NK-92 (cell line): Measurements from ENCODE around the gene RPRD1A.
"Not testable (repeated sequence)": the region's sequence is repeated elsewhere in the genome, so short reads cannot be mapped to it uniquely, and the experiment has no call there.

Experiments used
- DNase-seq: peaks from one replicate; lab custom pipeline; 2025; ENCODE audit not compliant: unreplicated experiment; lab: John Stamatoyannopoulos, UW

Gene RPRD1A, protein sequence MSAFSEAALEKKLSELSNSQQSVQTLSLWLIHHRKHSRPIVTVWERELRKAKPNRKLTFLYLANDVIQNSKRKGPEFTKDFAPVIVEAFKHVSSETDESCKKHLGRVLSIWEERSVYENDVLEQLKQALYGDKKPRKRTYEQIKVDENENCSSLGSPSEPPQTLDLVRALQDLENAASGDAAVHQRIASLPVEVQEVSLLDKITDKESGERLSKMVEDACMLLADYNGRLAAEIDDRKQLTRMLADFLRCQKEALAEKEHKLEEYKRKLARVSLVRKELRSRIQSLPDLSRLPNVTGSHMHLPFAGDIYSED

DNA sequence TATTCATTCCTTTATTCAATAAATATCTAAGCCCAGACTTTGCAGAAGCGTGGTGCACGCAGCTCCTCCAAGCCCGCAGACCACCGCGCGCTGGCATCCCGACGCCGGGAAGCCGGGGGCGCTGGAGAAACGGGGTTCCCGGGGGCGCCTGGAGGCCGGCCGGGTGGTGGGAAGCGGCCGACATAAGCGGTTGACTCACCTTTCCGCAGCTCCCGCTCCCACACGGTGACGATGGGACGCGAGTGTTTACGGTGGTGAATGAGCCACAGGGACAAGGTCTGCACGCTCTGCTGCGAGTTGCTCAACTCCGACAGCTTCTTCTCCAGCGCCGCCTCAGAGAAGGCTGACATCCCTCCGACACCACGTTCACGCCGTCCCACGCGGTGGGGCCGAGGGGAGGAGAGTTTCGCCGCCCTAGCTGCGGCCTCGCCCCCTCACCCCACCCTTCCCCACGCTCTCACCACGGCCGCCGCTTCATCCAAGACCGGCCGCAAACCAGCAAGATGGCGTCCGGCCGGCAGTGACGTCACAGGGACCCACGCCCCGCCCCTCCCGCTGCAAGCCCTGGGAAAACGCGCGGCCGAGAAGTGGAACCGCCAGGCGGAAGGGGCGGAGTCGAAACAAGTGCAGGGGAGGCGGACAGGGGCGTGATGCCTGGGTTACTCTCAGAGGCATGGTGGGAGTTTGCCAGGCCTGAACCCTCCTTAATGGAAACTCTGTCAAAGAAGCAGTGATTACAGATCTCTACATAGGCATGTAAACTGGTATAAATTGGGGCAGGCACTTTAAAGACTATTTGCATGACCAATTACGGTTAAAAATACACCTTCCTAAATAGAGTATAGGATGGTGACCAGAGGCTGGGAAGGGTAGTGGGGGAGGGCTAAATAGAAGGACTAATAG lies at the start of gene RPRD1A:
RPRD1A (minus strand) TSS at position 505 of the 903 bp plus-strand sequence; CDS start at position 350, 155 bp downstream.
- peak; percentile 70 for DNase-seq

DNA sequence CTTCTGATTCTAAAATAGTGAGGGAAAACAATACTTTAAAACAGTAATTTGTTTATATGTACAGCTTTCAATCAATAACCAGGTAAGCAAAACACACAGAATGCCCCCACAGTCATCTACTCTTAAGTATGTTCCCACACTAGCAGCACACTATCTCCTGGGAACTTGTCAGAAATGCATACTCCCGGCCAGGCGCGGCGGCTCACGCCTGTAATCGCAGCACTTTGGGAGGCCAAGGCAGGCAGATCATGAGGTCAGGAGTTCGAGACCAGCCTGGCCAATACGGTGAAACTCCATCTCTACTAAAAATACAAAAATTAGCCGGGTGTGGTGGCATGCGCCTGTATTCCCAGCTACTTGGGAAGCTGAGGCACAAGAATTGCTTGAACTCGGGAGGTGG lies 49.4 kb upstream of the RPRD1A start:
- DNase-seq: not testable (repeated sequence)

DNA sequence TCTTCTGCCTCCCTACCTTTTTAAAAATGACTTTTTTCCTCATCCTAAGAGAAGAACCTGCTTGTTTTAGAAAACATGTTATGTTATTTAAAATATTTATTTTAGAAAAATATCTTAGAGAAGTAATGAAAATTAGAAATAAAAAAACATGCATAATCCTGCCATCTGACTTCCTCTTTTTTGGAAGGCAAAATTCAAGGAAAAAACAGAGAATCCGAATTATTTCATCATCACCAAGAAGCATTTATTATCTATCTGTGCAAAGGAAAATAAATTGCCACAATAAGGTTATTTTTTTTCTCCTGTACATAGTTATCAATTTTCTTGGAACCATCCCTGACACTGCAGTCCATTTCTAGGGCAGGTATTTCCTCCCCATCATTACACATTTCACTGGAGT lies 47.4 kb upstream of the RPRD1A start:
- no peak for DNase-seq

DNA sequence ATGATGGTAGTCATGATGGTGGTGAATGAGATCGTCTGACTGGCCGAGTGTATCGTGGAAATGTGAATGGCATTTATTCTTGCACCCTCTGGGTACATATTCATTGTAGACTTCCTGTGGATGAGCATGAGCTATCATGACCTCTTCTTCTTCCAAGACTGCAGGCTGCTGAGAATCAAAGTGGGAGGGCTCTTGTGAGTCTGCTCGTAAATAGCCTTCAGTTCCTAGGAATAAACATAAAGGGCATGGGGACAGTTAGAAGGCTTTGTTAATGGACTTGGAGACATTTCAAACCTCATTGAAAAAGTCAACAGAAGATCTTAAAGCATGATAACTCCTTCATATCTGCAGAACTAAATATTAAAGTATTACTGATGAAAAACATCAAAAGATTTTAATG lies 46.9 kb upstream of the RPRD1A start:
- no peak for DNase-seq

DNA sequence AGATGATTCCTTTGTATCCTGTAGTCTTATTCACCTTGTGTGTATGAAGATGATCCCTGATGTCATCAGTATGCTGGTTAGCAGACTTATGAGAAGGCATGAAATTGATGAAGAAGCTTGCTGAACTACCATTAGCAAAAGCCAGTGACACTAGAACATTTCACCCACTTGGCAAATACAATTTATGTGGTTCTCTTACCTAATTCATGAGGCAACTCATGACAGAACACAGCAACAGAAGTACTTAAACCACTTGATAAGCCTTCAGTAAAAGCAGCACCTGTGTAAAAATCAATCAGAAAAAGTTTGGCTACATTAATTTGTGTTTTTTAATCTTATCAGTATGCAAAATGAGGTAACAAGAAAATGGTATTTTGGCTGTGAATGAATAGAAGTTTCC lies 44.9 kb upstream of the RPRD1A start:
- no peak for DNase-seq

DNA sequence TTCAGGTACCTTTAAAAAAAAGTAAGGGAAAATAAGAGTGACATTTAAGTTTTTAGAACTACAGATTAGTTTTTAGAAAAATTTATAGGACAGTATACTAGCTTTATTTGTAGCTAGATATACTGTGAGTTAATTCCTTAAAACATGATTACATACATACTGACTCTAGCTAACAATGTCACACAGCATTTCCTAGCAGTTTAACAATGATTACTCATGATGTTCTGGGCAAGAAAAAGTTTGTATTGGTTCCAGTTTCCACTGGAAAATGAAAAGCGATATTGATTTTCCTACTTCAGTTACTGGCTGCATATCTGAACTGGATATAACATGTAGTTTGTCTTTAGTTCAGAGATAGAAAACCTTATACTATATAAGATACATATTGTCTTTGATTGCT lies 42.4 kb upstream of the RPRD1A start:
- DNase-seq: no peak

DNA sequence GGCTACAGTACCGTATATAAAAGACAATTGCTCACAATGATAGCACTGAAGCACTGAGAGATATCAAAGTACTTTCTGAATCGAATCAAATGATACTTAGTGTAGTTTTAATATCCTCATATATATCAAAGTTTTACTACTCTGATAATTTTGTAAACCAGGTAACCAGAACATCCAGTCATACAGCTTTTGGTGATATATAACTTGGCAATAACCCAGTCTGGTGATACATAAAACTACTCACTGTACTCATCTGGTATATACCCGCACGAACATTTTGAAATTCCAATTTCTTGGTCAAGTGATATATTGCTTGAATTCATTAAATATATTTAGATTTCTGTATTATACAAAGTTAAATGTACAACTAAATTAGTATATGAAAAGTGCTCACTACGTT lies 41.2 kb upstream of the RPRD1A start:
- no peak for DNase-seq

DNA sequence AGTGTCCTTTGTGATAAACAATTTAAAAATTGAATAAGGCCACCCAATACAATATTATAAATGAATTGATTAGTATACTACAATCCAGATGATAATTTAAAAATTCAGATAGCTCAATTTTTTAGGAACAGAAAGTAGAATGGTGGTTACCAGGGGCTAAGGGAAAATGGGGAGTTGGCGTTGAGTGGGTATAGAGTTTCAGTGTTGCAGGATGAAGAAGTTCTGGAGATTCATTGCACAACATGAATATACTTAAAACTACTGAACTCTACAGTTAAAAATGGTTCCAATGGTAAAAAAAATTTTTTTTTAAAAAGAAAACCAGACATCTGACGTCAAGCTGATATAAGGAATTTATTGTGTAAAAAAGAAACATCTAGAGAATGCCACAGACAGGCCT lies 40.8 kb upstream of the RPRD1A start:
- no peak for DNase-seq

DNA sequence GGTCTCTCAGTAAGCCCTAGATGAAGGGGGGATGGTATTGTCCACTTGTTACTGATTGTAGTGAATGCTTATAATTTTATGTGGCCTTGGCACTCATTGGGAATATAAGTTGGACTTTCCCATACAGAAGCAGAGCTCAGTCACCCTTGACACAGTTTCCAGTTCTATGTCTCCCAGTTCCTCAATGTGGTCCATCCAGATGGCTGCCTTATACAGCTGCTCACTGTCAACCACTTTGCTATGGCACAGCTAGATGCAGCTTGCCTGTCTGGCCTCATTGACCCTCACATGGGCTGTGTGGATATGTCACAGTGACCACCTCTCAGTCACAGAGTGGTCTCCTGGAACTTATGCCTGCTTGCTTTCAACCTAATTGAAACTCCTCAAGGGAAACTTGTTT lies 40.1 kb upstream of the RPRD1A start:
- DNase-seq: no peak

DNA sequence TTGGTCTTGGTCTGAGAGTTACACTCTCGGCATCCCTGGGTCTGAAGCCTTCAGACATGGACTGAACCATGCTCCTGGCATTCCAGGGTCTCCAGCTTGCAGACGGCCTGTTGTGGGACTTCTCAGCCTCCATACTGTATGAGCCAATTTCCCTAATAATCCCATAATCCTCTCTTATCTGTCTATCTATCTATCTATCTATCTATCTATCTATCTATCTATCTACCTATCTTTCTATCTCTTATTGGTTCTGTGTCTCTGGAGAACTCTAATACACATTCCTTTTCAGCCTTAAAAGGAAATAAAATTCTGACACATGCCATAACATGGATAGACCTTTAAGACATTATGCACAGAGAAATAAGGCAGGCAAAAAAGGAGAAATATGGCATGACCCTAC lies 37.4 kb upstream of the RPRD1A start:
- DNase-seq: no peak

DNA sequence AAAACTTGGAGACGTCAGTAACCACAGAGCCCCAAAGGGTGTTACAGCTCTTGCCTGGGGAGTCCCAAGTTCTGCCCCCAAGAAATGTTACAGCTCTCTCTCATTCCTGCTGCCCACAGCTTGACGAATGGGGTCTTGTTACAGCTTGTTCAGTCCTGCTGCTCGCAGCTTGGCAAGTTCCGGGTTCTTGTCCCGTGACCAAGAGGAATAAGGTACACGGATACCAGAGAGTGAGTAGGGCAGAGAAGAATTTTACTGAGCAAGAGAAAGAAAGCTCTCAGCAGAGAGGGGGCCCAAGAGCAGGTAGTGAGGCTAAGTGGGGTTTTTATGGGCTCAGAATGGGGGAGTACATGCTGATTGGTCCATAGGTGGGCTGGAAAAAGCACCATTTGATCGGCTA lies 34.6 kb upstream of the RPRD1A start:
- no peak for DNase-seq

DNA sequence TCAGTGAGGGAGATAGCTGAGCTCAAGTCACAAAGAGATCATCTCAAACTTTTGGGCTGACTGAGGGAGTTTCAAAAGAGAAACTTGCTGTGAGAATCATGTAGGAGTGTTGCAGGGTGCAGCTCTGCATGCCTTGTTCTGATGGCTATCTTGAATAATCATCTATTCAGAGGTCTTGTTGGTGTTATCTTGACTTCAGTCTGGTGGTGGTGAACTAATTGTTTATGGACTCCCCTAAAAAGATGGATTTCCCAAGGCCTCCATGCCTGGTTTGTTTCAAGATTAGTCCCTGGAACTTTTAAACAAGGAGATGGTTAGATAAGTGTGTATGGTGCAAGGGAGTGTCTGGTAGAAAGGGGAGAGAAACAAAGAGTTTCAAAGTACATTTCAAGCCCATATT lies 32.0 kb upstream of the RPRD1A start:
- no peak for DNase-seq

DNA sequence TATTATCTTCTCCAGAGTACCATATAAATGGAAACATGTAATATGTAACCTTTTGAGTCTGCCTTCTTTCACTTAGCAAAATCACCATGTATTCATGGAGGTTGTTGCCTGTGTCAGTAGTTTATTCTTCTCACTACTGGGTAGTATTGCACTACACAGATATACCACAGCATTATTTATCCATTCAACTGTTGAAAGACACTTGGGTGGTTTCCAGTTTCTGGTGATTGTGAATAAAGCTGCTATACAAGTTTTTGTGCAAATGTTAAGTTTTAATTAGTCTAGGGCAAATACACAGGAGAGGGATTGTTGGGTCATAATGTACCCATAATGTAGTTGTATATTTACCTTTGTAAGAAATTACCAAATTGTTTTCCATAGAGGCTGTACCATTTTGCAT lies 29.6 kb upstream of the RPRD1A start:
- no peak for DNase-seq

DNA sequence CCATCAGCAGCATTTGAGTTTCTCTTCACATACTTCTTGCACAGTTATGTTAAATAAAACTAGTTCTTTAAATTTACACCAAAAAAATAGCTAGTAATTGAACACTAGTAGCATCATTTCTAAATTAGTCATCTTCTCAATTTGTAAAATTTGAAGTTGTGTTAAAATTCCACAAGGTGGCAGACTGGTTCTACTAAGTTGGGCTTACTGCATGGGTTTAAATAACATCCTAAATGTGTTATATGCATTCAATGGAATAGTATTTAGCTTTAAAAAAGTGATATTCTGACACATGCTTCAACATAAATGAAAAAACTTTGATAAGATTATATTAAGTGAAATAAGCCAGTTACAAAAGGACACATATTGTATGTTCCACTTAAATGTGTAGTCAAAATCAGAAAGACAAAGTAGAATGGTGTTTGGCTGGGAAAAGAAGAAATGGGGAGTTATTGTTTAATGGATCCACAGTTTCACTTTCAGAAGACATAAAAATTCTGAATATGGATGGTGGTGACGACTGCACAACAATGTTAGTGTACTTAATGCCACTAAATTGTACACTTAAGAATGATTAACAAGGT lies 28.7 kb upstream of the RPRD1A start:
- no peak for DNase-seq

DNA sequence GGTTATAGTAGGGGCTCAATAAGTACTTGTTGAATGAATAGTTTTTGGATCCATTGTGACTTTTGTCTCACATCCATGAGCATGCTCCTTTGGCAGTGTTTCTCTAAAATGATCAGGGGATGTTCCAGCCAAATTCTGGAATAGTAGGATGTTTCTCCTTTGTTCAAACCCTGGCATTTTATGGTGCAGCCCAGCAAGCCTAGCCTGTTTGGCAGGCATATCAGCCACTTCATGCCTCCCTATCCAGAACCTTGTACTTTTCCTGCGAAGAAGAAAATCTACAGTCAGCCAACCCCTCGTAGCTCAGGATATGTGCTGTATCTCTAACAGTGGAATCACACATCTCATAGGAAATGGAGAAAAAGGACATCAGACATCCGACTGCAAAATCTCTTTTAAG lies 27.1 kb upstream of the RPRD1A start:
- no peak for DNase-seq

DNA sequence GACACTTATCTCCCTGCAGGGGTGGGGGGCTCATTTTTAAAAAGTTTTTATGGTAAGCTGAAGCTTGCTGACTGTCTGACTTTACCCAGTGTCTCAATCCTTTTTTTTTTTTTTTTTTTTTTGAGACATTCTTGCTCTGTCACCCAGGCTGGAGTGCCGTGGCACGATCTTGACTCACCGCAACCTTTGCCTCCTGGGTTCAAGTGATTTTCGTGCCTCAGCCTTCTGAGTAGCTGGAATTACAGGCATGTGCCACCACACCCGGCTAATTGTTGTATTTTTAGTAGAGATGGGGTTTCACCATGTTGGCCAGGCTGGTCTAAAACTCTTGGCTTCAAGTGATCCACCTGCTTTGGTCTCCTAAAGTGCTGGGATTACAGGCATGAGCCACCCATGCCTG lies 24.8 kb upstream of the RPRD1A start:
- DNase-seq: not testable (repeated sequence)

DNA sequence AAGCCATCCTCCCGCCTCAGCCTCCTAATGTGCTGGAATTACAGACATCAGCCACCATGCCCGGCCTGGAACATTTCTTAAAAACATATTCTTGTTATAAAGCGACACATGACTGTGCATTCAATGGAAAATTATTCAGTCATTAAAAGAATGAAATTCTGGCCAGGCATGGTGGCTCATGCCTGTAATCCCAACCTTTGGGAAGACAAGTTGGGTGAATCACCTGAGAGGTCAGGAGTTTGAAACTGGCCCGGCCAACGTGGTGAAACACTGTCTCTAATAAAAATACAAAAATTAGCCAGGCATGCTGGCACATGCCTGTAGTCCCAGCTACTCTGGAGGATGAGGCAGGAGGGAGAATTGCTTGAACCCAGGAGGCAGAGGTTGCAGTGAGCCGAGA lies 21.6 kb upstream of the RPRD1A start:
- no peak for DNase-seq

DNA sequence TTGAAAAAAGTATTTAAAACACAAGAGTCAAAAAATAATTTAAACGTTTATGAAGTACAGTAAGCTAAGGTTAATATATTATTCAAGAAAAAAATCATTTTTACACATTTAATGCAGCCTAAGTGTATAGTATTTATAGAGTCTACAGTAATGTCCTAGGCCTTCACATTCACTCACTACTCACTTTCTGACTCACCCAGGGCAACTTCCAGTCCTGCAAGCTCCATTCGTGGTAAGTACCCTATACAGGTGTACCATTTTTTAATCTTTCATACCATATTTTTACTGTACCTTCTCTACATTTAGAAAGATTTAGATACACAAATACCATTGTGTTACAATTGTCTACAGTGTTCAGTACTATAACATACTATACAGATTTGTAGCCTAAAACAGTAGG lies 20.9 kb upstream of the RPRD1A start:
- no peak for DNase-seq

DNA sequence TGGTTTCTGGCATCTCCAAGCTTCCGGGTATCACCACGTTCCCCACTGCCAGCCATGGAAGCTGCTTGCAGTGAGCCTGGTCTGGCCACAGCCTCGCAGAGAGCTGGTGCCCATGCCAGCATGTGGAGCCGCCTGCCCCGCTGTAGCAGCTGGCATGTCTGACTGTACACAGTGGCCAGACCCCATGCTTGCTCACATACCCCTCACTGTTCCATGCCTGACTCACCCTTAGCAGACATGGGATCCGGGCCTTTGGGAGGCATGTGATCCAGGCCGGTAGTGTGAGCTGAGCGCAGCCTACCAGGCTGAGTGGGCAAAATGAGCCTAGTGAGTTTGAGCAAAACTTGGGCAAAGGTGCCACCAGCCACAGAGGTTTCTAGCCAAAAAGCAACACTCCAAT lies 18.8 kb upstream of the RPRD1A start:
- no peak for DNase-seq

DNA sequence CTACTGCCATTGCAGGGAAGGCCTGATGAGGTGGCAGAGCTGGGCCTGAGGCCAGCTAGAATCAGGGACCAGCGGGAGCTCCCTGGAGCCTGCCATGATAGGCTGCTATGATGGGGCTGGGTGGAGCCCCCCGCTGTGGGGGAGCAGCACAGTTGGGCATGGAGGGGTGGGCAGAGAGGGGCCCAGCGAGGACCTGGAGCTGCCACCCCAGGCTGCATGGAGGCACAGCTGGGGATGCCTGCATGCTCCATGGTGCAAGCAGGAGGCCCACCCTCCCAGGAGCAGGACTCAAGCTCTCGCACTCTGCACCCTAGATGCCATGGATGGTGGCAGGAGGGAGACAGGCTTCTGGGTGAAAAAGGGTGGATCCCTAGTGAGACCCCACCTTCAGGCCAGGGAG lies 17.8 kb upstream of the RPRD1A start:
- DNase-seq: no peak

DNA sequence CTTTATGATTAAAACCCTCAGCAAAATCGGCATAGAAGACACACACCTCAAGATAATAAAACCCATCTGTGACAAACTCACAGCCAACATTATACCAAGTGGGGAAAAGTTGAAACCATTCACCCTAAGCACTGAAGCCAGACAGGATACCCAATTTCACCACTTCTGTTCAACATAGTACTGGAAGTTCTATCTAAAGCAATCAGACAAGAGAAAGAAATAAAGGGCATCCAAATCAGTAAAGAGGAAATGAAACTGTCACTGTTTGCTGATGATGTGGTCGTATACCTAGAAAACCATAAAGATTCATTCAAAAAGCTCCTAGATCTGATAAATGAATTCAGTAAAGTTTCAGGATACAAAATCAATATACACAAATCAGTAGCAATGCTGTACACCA lies 16.4 kb upstream of the RPRD1A start:
- no peak for DNase-seq

DNA sequence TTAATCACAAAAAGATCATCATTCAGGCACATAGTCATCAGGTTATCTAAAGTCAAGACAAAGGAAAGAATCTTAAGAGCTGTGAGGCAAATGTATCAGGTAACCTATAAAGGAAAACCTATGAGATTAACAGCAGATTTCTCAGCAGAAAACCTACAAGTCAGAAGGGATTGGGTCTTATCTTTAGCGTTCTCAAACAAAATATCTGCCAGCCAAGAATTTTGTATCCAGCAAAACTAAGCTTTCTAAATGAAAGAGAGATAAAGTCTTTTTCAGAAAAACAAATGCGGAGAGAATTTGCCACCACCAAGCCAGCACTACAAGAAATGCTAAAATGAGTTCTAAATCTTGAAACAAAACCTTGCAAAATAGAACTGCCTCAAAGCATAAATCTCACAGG lies 13.8 kb upstream of the RPRD1A start:
- DNase-seq: not testable (repeated sequence)
